T follicular helper cell (primary cell): ENCODE data around the gene NAXD.
"Not testable (repeated sequence)": the region's sequence is repeated elsewhere in the genome, so short reads cannot be mapped to it uniquely, and the experiment has no call there.

ENCODE experiments used
- DNase-seq: peaks from one replicate; pipeline ENCODE4 v3.0.0-alpha.2; 2020; ENCODE audit warnings: low read depth

The NAXD gene

DNA sequence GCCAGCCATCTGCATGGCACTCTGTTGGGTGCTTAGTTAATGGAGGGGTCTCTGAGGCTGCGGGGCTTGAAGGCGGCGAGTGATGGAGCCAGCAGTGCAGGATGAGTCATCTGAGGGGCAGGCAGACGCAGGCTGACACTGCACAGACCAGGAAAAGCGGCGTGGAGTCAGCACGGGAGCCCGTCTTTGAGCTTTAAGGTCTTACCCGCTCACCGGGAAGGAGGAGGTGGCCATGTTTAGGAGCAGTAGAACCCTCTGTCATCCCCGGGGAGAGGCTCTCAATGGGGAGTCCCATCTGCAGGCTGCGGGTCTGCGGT is 13.1 kb downstream of the NAXD start:
- DNase-seq, result no peak

DNA sequence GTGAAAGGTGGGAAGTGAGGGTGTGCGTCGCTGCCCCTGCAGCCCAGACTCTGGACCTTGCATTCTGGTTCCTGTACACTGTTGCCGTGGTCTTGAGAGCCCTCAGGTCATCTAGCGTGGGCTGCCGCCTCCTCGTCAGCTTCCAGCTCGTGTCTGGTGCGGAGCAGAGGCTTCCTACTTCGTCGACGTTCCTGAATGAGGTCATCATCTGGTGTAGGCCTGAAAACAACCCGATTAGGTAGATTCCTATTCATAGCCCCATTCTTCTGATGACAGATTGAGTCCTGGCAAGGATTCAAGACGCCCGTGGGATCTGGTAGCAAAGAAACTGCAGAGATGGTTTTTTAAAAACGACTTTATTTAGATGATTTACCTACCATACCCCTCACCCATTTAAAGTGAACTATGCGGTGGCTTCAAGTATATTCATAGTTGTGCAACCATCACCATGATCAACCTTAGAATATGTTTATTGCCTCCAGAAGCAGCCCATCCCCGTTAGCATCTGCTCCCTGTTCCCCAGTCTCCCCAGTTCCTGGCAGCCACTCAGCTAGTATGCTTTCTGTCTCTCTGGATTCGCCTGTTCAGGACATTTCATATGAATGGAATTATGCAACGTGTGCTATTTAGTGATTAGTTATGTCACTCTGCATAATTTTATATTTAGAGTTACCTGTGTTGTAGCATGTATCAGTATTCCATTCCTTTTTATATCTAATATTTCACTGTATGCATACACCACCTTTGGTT is 13.8 kb downstream of the NAXD start:
- no peak for DNase-seq

DNA sequence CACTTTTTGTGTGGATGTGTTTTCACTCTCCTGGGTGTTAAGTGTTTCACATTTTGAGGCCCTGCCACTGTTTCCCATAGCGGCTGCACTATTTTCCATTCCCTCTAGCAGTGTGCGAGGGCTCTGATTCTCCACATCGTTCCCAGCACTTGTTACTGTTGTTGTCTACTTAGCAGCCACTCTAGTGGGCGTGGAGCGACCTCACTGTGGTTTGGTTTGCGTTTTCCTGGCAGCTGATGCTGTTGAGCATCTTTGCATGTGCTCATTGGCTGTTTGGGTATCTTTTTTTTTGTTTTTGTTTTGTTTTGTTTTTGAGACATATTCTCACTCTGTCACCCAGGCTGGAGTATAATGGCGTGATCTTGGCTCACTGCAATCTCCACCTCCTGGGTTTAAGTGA is 14.4 kb downstream of the NAXD start:
- no peak for DNase-seq

DNA sequence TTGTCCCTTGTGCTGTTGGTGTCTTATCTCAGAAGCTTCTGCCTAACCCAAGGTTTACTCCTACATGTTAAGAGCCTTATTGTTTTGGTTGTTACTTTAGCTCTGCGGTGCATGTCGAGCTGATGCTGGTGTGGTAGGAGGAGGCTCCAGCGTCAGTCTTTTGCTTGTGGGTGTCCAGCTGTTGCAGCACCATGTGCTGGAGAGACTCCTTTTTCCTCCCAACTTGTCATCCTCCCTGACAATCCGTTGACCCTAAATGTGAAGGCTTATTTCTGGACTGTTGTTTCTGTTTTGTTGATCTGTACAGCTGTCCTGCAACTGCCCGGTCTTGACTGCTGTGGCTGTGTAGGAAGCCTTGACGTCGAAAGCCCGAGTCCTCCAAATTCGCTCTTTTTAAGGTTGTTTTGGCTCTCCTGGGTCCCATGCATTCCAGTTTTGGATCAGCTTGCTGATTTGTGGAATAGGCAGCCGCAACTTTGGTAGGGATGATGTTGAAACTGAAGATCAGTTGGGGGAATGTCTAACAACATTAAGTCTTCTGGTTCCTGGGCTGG is 15.3 kb downstream of the NAXD start:
- DNase-seq, result no peak

DNA sequence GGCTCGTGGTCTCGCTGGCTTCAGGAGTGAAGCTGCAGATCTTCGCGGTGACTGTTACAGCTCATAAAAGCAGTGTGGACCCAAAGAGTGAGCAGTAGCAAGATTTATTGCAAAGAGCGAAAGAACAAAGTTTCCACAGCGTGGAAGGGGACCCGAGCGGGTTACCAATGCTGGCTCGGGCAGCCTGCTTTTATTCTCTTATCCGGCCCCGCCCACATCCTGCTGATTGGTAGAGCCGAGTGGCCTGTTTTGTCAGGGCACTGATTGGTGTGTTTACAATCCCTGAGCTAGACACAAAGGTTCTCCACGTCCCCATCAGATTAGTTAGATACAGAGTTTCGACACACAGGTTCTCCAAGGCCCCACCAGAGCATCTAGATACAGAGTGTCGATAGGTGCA is 16.9 kb downstream of the NAXD start:
- not testable (repeated sequence) for DNase-seq

DNA sequence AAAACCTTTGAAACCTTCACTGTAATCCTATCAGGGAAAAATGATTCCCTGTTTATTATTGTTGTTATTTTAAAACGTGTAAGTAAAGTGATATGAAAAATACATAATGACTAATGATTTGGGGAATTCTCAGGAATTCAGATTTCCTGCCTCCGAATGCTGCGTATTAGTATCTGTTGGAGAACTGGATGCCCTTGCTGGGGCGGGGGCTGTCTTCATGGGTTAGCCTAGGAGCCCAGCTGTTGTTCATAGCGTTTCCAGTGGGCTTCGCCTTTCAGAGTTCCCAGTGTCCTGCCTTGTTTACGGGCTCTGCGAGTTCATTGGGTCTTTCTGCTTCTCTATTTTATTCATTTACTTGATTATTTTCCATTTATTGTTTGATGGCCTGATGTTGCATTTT is 18.4 kb downstream of the NAXD start:
- DNase-seq, result no peak

DNA sequence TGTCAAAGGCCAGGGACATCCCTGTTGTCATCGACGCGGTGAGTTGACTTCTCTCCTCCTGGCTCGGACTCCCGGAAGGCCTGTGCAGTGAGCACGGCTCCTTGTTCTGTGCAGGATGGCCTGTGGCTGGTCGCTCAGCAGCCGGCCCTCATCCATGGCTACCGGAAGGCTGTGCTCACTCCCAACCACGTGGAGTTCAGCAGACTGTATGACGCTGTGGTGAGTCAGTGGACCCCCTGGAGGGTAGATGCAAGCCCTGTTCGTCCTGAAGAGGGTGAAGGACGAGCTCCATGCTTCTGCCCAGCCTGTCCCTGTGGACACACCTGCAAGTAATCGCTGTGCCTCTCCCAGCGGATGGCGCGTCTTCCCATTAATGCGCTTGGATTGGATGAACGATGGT is 19.2 kb downstream of the NAXD start:
- DNase-seq, result no peak

DNA sequence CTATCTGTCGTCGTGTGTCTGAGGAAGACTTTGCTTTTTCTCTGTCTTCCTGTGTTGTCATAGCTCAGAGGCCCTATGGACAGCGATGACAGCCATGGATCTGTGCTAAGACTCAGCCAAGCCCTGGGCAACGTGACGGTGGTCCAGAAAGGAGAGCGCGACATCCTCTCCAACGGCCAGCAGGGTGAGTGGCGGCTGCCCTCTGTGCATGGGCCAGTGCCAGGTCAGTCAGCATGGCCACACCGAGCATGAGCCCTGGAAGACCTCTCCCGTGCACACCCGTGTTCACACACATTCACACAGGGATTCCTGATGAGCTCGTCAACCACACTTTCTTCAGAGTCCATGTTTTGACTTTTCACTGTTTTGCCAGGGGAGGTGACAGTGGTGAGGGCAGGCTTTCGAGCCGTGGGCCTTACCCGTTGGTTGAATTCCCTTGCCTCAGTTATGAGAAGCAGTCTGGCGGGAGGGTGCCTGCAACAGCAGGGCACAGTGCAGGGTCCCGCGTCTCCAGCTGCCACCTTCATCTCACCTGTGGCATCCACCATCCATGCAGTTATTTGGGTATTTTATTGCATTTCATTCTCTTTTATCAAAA is 20.2 kb downstream of the NAXD start:
- no peak for DNase-seq

DNA sequence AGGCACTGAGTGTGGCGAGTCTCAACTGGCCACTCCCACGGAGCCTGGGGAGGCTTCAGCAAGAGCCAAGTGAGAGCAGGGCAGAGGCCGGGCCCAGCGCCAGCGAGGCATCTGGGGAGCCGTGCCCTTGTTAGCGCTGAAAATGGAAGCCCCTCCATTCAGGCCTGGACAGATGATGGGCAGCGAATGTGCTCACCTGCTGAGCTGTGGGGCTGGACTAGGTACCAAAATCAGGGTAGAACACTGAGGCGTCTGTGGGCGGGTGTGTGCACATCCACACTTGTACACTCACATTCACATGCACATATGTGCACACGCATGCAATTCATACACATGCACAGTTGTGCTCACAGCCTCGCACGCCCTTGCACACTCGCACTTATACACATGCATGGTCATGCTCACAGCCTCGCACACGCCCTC is 20.7 kb downstream of the NAXD start:
- no peak for DNase-seq

DNA sequence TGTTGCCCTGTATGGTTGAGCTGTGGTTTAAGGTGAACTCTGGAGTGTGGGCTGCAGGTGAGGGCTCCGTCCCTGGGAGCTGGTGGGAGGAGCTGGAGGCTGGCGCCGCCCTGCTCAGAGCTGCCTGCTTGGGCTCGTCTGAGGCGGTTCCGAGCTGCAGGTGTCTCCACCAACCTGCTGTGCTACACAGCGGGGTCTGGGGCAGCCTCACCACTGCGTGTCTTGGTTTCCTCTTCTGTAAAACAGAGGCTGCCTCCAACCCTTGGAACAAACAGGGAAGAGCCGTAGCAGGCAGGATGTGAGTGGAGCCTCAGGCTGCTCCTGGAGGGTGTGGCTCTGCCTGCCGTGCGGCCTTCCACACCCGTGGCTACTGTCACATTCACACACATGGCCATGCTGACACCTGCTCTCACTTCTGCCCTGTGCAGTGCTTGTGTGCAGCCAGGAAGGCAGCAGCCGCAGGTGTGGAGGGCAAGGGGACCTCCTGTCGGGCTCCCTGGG is 21.4 kb downstream of the NAXD start:
- DNase-seq, result no peak

DNA sequence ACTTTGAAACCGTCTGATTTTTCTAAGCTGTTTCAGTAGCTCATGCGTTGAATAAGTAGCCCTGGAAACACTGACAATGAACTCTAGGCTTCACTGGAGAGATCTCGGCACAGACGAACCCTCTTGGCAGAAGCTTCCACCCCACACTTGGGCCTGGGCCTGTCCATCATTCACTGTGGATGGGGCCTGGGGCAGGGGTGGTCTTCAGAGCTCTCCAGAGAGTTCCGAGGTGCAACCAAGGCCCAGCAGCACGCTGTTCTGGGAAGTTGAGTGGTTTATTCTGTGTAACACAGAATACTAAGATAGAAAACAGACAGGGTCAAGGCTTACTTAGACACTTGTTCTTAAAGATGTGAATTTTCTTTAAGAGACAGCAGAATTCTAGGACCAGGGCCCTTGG is 21.9 kb downstream of the NAXD start:
- no peak for DNase-seq

DNA sequence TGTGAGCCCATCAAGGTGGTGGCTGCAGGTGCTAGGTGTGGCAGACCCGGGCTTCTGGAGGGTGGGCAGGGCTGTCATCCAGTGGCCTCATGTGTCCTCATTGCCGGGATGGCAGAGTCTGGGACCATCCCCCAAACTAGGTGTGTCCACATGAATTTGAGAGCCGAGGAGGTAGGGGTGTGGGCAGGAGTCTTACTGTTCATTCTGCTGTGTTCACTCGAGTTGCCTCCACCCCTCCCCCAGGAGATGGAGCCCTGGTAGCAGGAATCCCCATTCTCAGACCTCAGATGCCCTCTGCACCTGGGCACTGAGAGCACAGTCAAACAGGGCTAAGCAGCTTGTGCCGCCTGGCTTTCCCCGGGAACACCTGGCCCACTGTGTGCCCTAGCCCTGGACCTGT is 22.4 kb downstream of the NAXD start:
- DNase-seq, result no peak

DNA sequence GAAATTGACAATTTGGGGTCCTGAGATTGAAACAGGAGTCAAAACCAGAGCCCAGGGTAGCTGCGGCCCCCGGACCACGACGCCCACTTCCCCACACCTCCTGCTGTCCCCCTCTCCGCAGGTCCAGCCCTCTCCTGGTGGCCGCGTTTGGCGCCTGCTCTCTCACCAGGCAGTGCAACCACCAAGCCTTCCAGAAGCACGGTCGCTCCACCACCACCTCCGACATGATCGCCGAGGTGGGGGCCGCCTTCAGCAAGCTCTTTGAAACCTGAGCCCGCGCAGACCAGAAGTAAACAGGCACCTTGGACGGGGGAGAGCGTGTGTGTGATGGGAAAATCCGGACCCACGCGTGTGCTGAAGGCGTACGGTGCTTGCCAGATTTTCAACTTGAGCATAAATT is 22.9 kb downstream of the NAXD start:
- no peak for DNase-seq

DNA sequence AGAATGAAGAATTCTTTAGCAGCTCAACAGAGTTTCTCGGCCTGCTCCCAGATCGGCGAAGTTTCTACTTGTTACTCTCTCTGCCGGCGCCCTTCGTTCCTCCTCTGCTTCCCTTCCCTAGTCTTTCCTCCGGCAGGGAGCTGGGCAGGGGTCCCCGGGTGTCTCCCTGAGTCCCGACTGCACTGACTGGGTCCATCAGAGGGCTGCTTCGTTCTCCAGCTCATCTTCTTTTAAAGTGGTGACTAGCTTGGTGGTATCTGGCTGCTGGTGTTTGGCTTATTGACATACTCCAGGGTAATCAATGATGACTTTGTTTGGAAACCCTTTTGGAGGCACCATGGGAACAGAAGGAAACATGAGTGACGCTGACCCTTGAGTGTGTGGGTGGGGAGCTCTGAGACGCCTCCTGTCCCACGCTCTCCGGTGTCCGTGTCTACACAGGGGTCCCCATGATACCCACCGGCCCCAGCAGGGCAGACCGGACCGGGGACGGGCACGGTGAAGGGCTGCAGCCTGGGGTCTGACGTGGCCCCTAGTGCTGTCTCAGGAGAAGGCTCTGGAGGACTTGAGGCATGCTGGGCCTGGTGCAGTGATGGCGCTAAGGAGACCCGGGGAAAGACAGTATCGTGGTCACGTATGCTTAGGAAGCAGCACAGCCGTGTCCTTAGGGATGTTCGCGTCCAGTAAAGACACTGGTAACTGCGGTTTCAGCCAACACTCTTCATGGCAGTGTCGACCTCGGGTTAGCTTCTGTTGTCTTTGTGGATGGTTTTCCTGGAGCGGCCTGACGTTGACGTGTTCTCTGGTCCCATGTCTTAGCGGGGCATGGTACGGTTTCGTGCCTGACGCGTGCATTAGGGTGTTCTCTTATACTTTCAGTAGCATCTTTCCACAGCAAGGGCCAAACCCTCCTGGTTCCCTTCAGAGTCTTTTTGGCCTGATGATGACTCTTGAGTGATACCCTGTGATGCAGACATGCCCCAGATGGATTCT is 23.8 kb downstream of the NAXD start:
- no peak for DNase-seq

DNA sequence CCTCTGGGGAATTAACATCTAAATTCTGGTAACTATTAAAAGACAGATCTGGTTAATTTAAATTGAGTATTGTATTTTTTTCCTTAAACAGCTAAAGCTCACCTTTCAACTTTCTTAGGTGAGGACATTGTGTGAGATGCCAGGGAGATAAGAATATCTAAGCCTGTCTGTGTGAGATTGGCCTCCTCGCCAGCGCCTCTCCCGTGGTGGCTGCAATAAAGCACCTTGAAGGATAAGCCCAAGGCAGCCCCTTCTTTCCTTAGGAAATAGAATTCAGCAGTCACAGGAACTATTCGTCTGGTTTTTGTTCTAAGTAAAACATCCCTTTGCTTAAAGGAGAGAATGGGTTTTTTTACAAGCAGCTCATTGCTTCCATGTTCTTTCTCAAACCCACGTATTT is 24.6 kb downstream of the NAXD start:
- DNase-seq, result no peak

DNA sequence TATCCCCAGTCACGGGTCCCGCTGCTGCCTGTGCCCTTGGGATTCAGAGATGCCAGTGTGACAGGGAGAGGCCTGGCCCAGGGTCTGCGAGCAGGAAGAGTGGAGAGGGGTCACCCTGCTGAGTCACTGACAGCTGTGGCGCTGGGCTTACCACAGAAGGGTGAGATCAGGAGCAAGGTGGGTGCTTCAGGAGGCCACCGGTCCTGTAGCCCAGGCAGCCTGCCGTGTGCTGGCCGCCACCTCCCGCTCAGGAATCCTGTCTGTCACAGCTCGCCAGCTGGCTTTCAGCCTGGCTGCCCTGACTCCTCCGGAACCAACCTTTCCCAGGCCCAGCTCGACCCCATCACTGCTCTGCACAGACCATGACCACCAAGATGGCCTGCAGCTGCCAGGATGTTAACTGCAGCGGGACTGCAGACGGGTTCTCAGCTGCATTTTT is 25.3 kb downstream of the NAXD start:
- no peak for DNase-seq

DNA sequence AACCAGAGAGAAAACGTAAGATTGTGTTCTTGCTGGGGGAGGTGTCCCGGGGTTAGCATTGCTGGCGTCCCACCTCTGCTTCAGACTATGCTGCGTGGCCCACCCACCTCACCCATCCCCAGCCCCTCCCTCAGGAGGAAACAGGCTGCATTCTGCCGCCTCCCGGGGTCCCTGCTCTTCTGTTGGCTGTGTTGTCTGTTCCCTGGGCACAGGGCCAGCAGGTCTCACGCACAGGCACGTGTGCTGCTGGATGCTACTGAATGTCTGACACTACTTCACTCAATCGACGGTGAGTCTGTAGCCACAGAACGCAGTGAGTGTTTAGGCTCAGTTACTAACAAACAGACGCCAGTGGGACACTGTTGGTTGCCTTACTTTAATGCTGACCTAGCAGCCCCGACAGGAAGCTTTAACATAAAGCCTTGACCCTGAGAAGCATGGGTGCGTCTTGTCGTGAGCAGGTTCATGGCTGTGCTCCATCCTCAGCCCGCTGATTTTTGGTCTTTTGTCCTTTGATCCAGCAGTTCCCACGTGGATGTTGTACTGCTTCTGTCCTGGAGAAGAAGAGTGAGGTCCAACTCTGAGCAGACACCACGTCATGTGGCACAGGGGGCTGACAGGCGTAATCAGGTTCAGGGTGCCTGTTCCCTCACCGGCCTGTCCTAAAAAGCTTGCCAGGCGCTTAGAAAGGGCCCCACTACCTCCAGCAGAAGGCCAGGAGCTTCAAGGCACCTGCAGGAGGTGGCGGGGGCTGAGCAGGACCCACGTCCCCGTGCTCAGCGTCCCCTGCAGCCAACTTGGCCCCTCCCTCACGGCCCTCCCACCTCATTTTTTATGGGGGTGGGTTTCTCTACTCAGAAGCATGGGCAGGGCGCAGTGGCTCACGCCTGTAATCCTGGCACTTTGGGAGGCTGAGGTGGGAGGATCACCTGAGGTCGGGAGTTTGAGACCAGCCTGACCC is 26.0 kb downstream of the NAXD start:
- DNase-seq, result no peak

DNA sequence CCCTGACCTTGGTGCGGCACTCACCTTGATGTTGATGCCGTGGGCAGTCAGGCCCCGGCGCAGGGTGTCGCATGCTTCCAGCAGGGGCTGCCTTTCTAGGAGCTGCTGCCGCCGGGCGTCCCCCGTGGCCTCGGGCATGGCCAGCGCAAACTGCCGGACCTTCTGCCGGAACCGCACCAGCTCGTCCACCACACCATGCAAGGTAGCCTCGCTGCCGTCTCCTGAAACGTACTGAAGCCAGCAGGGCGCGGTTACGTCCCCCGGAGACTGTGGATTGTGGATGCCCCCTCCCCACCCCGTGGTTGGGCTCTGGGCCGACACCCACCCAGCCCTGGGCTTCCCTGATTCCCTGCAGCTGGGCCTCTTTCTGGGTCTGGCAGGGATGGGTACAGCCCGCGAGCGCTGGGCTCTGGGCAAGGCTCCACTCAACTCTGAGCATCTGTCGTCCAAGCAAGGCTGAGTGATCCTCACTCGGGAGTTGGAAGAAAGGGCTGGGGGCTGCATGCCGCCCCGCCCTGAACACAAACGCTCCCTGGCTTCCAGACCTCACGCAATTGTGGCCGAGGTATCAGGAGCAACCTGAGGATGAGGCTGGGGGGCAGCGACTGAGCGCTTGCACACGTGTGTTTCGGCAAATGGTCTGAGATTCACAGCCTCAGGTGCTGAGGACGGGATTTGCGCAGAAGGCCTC is 27.1 kb downstream of the NAXD start:
- DNase-seq, result no peak

DNA sequence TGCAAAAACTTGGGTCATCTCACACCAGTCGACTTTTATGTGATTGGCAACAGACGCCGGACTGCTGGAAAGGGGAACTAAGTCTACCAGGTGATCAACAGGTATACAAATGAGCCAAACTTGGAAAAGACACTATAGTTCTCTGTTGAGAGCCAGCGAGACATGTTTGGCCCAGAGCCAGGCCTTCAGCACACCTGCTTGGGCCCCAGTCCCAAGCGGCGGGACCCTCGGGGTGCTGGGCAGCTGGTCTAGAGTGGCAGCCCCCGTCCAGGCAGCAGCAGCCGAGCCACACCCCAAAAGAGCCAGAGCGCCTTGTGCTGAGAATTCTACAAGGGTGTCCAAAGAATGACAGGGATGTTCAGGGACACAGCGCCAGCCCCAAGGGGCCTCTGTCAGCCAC is 28.0 kb downstream of the NAXD start:
- DNase-seq, result no peak

DNA sequence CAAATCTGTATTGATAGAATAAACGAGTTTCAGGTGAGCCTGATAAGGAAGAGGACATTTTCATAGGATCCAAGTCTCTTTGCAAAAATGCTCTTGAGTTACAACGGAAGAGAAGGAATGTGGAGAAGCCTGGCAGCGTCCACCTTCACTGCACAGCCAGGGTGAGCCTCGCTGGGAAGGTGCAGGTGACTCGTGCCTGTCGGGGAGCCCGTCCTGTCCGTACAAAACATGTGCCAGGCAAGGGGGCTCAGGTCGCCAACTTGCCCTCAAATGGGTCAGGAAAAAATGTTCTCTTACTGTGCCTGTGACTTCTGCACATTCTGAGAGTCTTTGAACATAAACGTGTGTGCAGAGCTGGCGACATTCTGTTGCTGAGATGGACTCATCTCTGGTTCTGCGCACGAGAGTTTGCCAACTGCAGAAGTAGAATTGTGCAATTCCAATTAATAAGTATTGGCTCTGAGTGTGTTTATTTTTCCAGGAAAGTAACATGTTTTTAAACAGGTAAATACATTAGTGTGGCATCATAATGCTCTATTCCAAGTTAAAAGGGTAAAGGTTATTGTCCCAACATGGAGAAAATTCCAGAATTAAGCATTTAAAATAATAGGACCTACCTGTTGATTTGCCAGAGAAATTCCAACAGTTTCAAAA is 28.6 kb downstream of the NAXD start:
- DNase-seq, result no peak
